Vagina (tissue), 2 donors: ENCODE measurements around the gene SLC22A13.

Experiments used
- POLR2A ChIP-seq, 2 donors: fragments of 450-650 bp; IDR thresholded peaks; one replicate each; pipeline ENCODE4 v1.6.1; 2017; ENCODE audit warnings: antibody characterized with exemption in 2 of 2, mild to moderate bottlenecking in 2 of 2, moderate library complexity in 2 of 2
- TF ChIP-seq, protein P1 (sequence below), 3 experiments: fragments of 450-650 bp in 2 of 3; fragments of 200-600 bp in 1 of 3; sonication (generic) in 1 of 3; IDR thresholded peaks; one replicate each; pipeline ENCODE4 v1.5.1; 2017 to 2019; ENCODE audit warnings: antibody characterized with exemption in 3 of 3, mild to moderate bottlenecking in 2 of 3, moderate library complexity in 2 of 3

DNA sequence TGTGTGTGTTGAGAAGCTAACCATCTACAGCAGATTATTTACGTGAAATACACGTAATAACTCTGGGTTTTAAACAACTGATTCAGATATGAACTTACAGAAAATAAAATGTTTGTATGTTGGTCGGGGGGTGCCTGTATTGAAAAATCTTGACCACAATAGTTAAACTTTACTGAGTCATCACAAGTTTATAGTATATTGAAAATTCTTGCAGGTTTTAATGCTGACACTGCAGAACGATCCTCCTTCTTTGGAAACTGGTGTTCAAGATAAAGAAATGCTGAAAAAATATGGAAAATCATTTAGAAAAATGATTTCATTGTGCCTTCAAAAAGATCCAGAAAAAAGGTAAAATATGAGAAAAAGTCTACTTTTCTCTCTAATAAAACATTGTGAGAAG, 41.3 kb upstream of the SLC22A13 start:
- TF ChIP-seq POLR2A (IDR thresholded peaks at IDR 0.05) = no peak
- TF ChIP-seq, protein P1, sequence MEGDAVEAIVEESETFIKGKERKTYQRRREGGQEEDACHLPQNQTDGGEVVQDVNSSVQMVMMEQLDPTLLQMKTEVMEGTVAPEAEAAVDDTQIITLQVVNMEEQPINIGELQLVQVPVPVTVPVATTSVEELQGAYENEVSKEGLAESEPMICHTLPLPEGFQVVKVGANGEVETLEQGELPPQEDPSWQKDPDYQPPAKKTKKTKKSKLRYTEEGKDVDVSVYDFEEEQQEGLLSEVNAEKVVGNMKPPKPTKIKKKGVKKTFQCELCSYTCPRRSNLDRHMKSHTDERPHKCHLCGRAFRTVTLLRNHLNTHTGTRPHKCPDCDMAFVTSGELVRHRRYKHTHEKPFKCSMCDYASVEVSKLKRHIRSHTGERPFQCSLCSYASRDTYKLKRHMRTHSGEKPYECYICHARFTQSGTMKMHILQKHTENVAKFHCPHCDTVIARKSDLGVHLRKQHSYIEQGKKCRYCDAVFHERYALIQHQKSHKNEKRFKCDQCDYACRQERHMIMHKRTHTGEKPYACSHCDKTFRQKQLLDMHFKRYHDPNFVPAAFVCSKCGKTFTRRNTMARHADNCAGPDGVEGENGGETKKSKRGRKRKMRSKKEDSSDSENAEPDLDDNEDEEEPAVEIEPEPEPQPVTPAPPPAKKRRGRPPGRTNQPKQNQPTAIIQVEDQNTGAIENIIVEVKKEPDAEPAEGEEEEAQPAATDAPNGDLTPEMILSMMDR (IDR thresholded peaks at IDR 0.05) = no peak
